Measurements from ENCODE around the gene DET1. TPM values are rescaled to one million over a fixed set of nuclear protein-coding genes. Genes with fewer than 3 reads are reported as not detected.

Gene DET1
- polyA plus RNA-seq, 1 donor from 2014 or later: 12.9 TPM

DNA sequence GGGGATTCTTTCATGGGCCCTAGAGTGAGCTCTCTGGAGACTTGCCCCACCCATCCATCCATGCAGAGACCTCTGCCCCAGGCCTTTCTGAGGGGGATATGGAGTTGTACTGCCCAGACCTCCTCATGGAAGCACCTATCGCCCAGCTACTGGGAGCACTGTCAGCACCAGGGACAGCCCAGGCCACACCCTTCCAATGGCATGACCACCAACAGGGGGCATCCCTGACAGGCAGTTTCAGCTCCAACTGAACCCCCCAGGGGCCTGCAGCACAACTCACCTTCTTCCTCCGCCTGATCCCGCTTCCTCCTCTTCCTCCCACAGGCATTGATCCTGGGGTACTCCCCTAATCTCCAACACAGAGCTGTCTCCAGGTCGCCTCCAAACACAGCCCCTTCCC is 57.2 kb downstream of the DET1 start:
- Histone ChIP-seq H3F3A (ENCODE audit: insufficient read depth, low read length, poor library complexity, severe bottlenecking) (no peaks in the 10 kb centered on the region), H3K27ac (ENCODE audit: low read length) (no peak overlapping the region), H4K20me1 (ENCODE audit: insufficient read depth) (no peaks in the 10 kb centered on the region), H3K36me3 (ENCODE audit: insufficient read depth, low read length) (no peaks in the 10 kb centered on the region), H3K9me2 (ENCODE audit: insufficient read depth, low read length) (no peaks in the 10 kb centered on the region), H2AFZ (ENCODE audit: low read depth, low read length) (no peak overlapping the region), H3K4me3 (ENCODE audit: low read length) (no peak overlapping the region), H3K79me2 (replicated peaks; ENCODE audit: insufficient read depth, low read length) (no peaks in the 10 kb centered on the region), H3K4me2 (ENCODE audit: low read length) (no peak overlapping the region), H3K9ac (ENCODE audit: low read length) (no peak overlapping the region), H3K27me3 (ENCODE audit: insufficient read depth, low read depth, low read length) (no peaks in the 10 kb centered on the region), H3K9me3 (ENCODE audit: low read length) (no peaks in the 10 kb centered on the region)
- TF ChIP-seq, protein P1, sequence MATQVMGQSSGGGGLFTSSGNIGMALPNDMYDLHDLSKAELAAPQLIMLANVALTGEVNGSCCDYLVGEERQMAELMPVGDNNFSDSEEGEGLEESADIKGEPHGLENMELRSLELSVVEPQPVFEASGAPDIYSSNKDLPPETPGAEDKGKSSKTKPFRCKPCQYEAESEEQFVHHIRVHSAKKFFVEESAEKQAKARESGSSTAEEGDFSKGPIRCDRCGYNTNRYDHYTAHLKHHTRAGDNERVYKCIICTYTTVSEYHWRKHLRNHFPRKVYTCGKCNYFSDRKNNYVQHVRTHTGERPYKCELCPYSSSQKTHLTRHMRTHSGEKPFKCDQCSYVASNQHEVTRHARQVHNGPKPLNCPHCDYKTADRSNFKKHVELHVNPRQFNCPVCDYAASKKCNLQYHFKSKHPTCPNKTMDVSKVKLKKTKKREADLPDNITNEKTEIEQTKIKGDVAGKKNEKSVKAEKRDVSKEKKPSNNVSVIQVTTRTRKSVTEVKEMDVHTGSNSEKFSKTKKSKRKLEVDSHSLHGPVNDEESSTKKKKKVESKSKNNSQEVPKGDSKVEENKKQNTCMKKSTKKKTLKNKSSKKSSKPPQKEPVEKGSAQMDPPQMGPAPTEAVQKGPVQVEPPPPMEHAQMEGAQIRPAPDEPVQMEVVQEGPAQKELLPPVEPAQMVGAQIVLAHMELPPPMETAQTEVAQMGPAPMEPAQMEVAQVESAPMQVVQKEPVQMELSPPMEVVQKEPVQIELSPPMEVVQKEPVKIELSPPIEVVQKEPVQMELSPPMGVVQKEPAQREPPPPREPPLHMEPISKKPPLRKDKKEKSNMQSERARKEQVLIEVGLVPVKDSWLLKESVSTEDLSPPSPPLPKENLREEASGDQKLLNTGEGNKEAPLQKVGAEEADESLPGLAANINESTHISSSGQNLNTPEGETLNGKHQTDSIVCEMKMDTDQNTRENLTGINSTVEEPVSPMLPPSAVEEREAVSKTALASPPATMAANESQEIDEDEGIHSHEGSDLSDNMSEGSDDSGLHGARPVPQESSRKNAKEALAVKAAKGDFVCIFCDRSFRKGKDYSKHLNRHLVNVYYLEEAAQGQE (IDR thresholded peaks at IDR 0.05; ENCODE audit: borderline replicate concordance): no peak
- TF ChIP-seq, protein P2, sequence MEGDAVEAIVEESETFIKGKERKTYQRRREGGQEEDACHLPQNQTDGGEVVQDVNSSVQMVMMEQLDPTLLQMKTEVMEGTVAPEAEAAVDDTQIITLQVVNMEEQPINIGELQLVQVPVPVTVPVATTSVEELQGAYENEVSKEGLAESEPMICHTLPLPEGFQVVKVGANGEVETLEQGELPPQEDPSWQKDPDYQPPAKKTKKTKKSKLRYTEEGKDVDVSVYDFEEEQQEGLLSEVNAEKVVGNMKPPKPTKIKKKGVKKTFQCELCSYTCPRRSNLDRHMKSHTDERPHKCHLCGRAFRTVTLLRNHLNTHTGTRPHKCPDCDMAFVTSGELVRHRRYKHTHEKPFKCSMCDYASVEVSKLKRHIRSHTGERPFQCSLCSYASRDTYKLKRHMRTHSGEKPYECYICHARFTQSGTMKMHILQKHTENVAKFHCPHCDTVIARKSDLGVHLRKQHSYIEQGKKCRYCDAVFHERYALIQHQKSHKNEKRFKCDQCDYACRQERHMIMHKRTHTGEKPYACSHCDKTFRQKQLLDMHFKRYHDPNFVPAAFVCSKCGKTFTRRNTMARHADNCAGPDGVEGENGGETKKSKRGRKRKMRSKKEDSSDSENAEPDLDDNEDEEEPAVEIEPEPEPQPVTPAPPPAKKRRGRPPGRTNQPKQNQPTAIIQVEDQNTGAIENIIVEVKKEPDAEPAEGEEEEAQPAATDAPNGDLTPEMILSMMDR (IDR thresholded peaks at IDR 0.05; ENCODE audit: poor library complexity, severe bottlenecking): no peak
- no peak for TF ChIP-seq MXI1 (conservative IDR thresholded peaks at IDR 0.05; ENCODE audit: poor library complexity, severe bottlenecking)
- TF ChIP-seq POLR2AphosphoS5 (IDR thresholded peaks at IDR 0.05): no peak

DNA sequence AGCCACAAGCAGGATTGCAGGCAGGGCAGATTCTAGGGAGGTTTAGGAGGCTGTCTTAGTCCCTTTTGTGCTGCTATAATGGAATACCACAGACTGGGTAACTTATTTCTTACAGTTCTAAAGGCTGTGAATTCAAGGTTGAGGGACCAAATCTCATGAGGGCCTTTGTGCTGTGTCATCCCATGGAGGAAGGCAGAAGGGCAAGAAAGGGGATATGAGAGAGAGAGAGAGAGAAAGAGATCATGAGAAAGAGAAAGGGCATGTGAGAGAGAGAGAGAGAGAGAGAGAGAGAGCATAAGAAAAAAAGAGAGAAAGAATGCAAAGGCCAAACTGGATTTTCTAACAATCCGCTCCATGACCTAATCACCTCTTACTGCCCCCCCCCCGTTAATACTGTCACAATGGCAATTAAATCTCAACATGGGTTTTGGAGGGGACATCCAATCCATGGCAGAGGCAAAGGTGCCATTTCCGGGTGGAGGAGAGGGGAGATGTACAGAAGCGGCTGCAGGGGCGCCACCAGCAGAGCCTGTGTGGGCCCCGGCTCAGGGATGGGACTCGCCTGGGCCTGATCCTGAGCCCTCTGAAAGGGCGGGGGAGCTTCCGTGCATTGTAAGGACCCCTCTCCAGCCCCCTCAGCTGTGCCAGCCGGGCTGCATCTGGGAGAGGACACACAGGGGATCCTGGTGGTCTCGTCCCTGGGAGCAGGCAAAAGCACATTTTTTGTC is 58.5 kb downstream of the DET1 start:
- Histone ChIP-seq H3K9me3 (ENCODE audit: low read length) (no peaks in the 10 kb centered on the region), H3K27ac (ENCODE audit: low read length) (no peak overlapping the region), H4K20me1 (ENCODE audit: insufficient read depth) (no peaks in the 10 kb centered on the region), H3K9me2 (ENCODE audit: insufficient read depth, low read length) (no peaks in the 10 kb centered on the region), H3K79me2 (replicated peaks; ENCODE audit: insufficient read depth, low read length) (no peaks in the 10 kb centered on the region), H3K27me3 (ENCODE audit: insufficient read depth, low read depth, low read length) (no peaks in the 10 kb centered on the region), H3K4me3 (ENCODE audit: low read length) (no peak overlapping the region), H3K4me2 (ENCODE audit: low read length) (no peak overlapping the region), H3F3A (ENCODE audit: insufficient read depth, low read length, poor library complexity, severe bottlenecking) (no peaks in the 10 kb centered on the region), H2AFZ (ENCODE audit: low read depth, low read length) (no peak overlapping the region), H3K36me3 (ENCODE audit: insufficient read depth, low read length) (no peaks in the 10 kb centered on the region), H3K9ac (ENCODE audit: low read length) (no peak overlapping the region)
- no peak for TF ChIP-seq SMC3 (conservative IDR thresholded peaks at IDR 0.05; ENCODE audit: poor library complexity)
- TF ChIP-seq, protein P1 (IDR thresholded peaks at IDR 0.05; ENCODE audit: borderline replicate concordance): no peak
- TF ChIP-seq, protein P2 (IDR thresholded peaks at IDR 0.05; ENCODE audit: poor library complexity, severe bottlenecking): no peak
- no peak for TF ChIP-seq RAD21 (conservative IDR thresholded peaks at IDR 0.05)
- TF ChIP-seq EZH2 (IDR thresholded peaks at IDR 0.05; ENCODE audit: borderline replicate concordance, insufficient read depth, low read length, poor library complexity, severe bottlenecking): no peak
- no peak for TF ChIP-seq TAF1 (IDR thresholded peaks at IDR 0.05; ENCODE audit: low read depth)
- no peak for TF ChIP-seq EP300 (conservative IDR thresholded peaks at IDR 0.05; ENCODE audit: poor library complexity, severe bottlenecking)
- TF ChIP-seq POLR2AphosphoS5 (IDR thresholded peaks at IDR 0.05): no peak
- no peak for TF ChIP-seq MXI1 (conservative IDR thresholded peaks at IDR 0.05; ENCODE audit: poor library complexity, severe bottlenecking)

All from neural cell (in vitro differentiated cells).